GM21786 (cell line): ENCODE results near the gene CCDC38.
A peak's percentile ranks its signal among the peaks of the same experiment; 100 is the strongest.

Experiments used
- ATAC-seq: cut with Tn5 transposase; IDR thresholded peaks from one replicate; pipeline ENCODE4 v1.9.1; 2021; ENCODE audit not compliant: unreplicated experiment

The CCDC38 gene

GRCh38 chr12:95963096-95963495 lies 20.7 kb upstream of the CCDC38 start:
- no peak for ATAC-seq

GRCh38 chr12:95962222-95962621 lies 19.8 kb upstream of the CCDC38 start:
- no peak for ATAC-seq

- no peak for ATAC-seq
Measured at GRCh38 chr12:95960241-95960640, 17.8 kb upstream of the CCDC38 start.

GRCh38 chr12:95959107-95959506 lies 16.7 kb upstream of the CCDC38 start:
- ATAC-seq, result no peak

- no peak for ATAC-seq
Measured at GRCh38 chr12:95956557-95957145, 14.2 kb upstream of the CCDC38 start.

- ATAC-seq, result no peak
Measured at GRCh38 chr12:95955549-95956159, 13.2 kb upstream of the CCDC38 start.

GRCh38 chr12:95953000-95953399 lies 10.6 kb upstream of the CCDC38 start:
- ATAC-seq, result no peak

- no peak for ATAC-seq
Measured at GRCh38 chr12:95951515-95951914, 9.1 kb upstream of the CCDC38 start.

GRCh38 chr12:95949477-95950206 lies 7.2 kb upstream of the CCDC38 start:
- ATAC-seq, result no peak

- ATAC-seq, result no peak
Measured at GRCh38 chr12:95944108-95944704, 1.8 kb upstream of the CCDC38 start.

GRCh38 chr12:95943330-95943842 lies 972 bp upstream of the CCDC38 start, which contains the start of gene AMDHD1:
Gene AMDHD1, plus strand, starts transcription at chr12:95943331. Its CDS starts 68 bp downstream, at chr12:95943399.
- peak; percentile 54 for ATAC-seq

- ATAC-seq, result no peak
Measured at GRCh38 chr12:95942101-95942523, 302 bp downstream of the CCDC38 start.

- ATAC-seq, result no peak
Measured at GRCh38 chr12:95940514-95940913, 1.9 kb downstream of the CCDC38 start.

- no peak for ATAC-seq
Measured at GRCh38 chr12:95922231-95922630, 20.2 kb downstream of the CCDC38 start.

GRCh38 chr12:95919110-95919509 lies 23.3 kb downstream of the CCDC38 start:
- ATAC-seq, result no peak

- ATAC-seq, result peak; percentile 91
Measured at GRCh38 chr12:95918194-95918993, 24.0 kb downstream of the CCDC38 start.

GRCh38 chr12:95909871-95910270 lies 32.5 kb downstream of the CCDC38 start:
- ATAC-seq, result no peak

- ATAC-seq, result no peak
Measured at GRCh38 chr12:95908573-95908972, 33.8 kb downstream of the CCDC38 start.

- no peak for ATAC-seq
Measured at GRCh38 chr12:95898081-95898480, 44.3 kb downstream of the CCDC38 start.

GRCh38 chr12:95896846-95897245 lies 45.6 kb downstream of the CCDC38 start:
- no peak for ATAC-seq

- ATAC-seq, result no peak
Measured at GRCh38 chr12:95890958-95891357, 51.5 kb downstream of the CCDC38 start.
